ENCODE data around the gene FGGY.
"Not testable (repeated sequence)": the region's sequence is repeated elsewhere in the genome, so short reads cannot be mapped to it uniquely, and the experiment has no call there.

FGGY gene

DNA sequence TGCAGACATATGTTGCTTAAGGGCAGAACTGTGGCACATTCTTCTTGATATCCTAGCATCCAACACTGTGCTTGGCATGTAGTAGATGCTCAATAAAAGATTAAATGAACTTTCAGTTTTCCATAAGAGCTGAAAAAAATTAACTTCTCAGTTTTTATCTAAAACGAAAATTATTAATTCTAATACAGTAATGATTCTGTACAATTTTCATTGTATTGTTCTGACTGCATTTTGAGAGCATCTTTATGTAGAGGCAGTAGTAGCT, 46.6 kb downstream of the FGGY start:
- H3K4me3 ChIP-seq (ENCODE audit: low read depth, low read length) = no peak overlapping the region
- TF ChIP-seq POLR2A (IDR thresholded peaks at IDR 0.05; ENCODE audit: extremely low read depth, insufficient read length) (no peak), MYC (IDR thresholded peaks at IDR 0.05; ENCODE audit: low read depth, low read length) (no peak)
- TF ChIP-seq, protein P1, sequence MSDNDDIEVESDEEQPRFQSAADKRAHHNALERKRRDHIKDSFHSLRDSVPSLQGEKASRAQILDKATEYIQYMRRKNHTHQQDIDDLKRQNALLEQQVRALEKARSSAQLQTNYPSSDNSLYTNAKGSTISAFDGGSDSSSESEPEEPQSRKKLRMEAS (IDR thresholded peaks at IDR 0.05; ENCODE audit: low read depth, low read length) = no peak
- DNase-seq (ENCODE audit: low read depth) = no peak

DNA sequence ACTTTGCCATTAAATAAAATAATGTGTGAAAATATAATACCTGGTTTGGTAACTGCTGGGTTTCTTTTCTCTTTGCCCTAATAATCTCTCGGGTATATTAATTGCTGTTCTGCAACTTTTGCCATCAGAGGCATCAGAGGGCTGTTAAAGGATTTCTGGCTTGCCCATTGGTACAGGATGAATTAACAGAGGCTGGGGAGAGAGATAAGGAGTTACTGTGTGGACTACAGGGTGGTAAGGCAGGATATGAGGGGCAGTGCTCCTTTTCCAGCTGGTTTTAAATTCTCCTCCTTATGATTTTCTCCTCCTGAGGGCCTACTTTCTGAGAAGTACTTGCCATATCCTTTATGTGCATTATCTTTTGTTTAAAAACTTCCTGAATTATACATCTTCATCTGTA, 48.3 kb downstream of the FGGY start:
- DNase-seq (ENCODE audit: low read depth) = no peak
- TF ChIP-seq, protein P2, sequence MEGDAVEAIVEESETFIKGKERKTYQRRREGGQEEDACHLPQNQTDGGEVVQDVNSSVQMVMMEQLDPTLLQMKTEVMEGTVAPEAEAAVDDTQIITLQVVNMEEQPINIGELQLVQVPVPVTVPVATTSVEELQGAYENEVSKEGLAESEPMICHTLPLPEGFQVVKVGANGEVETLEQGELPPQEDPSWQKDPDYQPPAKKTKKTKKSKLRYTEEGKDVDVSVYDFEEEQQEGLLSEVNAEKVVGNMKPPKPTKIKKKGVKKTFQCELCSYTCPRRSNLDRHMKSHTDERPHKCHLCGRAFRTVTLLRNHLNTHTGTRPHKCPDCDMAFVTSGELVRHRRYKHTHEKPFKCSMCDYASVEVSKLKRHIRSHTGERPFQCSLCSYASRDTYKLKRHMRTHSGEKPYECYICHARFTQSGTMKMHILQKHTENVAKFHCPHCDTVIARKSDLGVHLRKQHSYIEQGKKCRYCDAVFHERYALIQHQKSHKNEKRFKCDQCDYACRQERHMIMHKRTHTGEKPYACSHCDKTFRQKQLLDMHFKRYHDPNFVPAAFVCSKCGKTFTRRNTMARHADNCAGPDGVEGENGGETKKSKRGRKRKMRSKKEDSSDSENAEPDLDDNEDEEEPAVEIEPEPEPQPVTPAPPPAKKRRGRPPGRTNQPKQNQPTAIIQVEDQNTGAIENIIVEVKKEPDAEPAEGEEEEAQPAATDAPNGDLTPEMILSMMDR (IDR thresholded peaks at IDR 0.05; ENCODE audit: low read depth, low read length) = no peak
- TF ChIP-seq, protein P1 (IDR thresholded peaks at IDR 0.05; ENCODE audit: low read depth, low read length) = no peak
- TF ChIP-seq POLR2A (IDR thresholded peaks at IDR 0.05; ENCODE audit: extremely low read depth, insufficient read length) = no peak
- no peak for TF ChIP-seq MYC (IDR thresholded peaks at IDR 0.05; ENCODE audit: low read depth, low read length)

DNA sequence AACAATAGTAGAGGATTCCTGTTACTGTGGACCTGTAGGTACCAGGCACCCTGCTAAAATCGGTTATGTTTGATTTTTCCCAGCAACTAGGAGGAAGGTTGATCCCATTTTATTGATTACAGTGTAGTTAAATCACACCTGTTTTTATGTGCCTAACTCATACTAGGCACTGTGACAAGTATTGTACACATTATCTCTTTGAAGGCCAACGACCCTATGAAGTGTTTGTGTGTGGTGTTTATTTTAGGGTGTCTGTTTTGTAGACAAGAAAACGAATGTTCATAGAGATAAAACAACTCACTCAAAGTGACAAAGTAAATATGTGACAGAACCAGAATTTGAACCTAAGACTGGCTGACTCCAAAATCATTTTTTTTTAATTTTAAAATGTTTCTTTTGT, 49.5 kb downstream of the FGGY start:
- H3K4me3 ChIP-seq (ENCODE audit: low read depth, low read length) = no peak overlapping the region
- TF ChIP-seq MYC (IDR thresholded peaks at IDR 0.05; ENCODE audit: low read depth, low read length) = no peak
- TF ChIP-seq, protein P1 (IDR thresholded peaks at IDR 0.05; ENCODE audit: low read depth, low read length) = no peak
- no peak for TF ChIP-seq POLR2A (IDR thresholded peaks at IDR 0.05; ENCODE audit: extremely low read depth, insufficient read length)
- TF ChIP-seq, protein P2 (IDR thresholded peaks at IDR 0.05; ENCODE audit: low read depth, low read length) = no peak
- no peak for DNase-seq (ENCODE audit: low read depth)

More for the DNA sequence above, 48.3 kb downstream of the FGGY start:
- no peak overlapping the region for H3K4me3 ChIP-seq (ENCODE audit: low read depth, low read length)

DNA sequence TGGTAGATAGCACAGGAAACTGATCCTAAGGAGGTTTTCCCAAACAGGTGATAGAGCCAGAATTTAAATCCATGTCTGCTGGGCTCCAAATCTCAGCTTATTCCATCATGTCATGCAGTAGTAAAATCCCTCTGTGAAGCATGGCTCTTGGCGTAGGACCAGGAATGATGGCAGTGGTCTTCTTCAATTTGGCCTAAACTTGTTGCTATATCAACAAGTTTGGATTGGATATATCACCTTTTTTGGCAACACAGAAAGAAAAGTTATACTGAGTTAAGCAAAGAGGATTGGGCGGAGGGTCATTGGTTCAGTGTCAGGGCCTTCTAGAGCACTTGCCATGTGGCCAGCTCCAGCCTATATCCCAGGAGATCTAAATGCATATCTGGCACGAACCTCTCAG, 52.2 kb downstream of the FGGY start:
- DNase-seq (ENCODE audit: low read depth) = no peak
- H3K4me3 ChIP-seq (ENCODE audit: low read depth, low read length) = no peak overlapping the region
- no peak for TF ChIP-seq MYC (IDR thresholded peaks at IDR 0.05; ENCODE audit: low read depth, low read length)
- TF ChIP-seq, protein P1 (IDR thresholded peaks at IDR 0.05; ENCODE audit: low read depth, low read length) = no peak
- no peak for TF ChIP-seq POLR2A (IDR thresholded peaks at IDR 0.05; ENCODE audit: extremely low read depth, insufficient read length)
- TF ChIP-seq, protein P2 (IDR thresholded peaks at IDR 0.05; ENCODE audit: low read depth, low read length) = no peak

DNA sequence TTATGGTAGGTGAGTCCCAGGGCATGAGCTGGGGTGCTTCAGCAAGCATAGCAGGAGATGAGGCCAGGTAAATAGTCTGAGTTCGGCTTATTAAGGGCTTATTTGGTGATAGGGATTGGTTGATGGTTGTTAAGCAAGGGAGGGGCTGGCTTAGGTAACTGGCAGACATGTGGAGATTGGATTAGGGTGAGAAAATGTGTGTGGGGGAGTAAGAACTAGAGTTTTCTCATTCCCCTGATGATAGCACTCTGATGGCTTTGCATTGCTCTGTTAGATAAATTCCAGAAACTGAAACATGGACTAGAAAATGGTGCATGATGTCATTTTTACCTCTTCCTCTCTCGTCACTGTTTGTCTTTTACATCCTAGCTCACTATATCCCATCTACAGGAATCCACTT, 53.6 kb downstream of the FGGY start:
- no peak for DNase-seq (ENCODE audit: low read depth)
- TF ChIP-seq, protein P1 (IDR thresholded peaks at IDR 0.05; ENCODE audit: low read depth, low read length) = no peak
- TF ChIP-seq, protein P2 (IDR thresholded peaks at IDR 0.05; ENCODE audit: low read depth, low read length) = no peak
- TF ChIP-seq MYC (IDR thresholded peaks at IDR 0.05; ENCODE audit: low read depth, low read length) = no peak
- no peak for TF ChIP-seq POLR2A (IDR thresholded peaks at IDR 0.05; ENCODE audit: extremely low read depth, insufficient read length)
- no peak overlapping the region for H3K4me3 ChIP-seq (ENCODE audit: low read depth, low read length)

DNA sequence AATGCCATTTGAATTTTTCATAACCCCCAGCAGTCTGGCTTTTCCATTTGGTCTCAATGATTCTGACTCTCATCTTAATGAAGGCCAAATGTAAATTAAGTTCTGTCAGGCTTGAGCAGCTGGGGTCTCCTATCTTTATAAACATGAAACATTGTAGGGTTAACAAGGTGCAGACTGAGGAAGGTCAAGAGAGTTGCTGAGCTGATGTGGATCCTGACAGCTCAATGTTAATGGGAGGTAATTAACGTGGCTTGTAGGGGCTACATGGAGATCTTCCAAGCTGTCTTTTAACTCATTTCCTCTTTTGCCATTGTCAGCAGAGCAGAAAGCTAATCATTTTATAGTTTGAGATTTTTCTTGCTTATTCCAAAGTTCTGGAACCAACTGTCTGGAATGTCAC, 55.2 kb downstream of the FGGY start:
- DNase-seq (ENCODE audit: low read depth) = no peak
- TF ChIP-seq, protein P1 (IDR thresholded peaks at IDR 0.05; ENCODE audit: low read depth, low read length) = no peak
- no peak for TF ChIP-seq MYC (IDR thresholded peaks at IDR 0.05; ENCODE audit: low read depth, low read length)
- TF ChIP-seq POLR2A (IDR thresholded peaks at IDR 0.05; ENCODE audit: extremely low read depth, insufficient read length) = no peak
- H3K4me3 ChIP-seq (ENCODE audit: low read depth, low read length) = no peak overlapping the region

DNA sequence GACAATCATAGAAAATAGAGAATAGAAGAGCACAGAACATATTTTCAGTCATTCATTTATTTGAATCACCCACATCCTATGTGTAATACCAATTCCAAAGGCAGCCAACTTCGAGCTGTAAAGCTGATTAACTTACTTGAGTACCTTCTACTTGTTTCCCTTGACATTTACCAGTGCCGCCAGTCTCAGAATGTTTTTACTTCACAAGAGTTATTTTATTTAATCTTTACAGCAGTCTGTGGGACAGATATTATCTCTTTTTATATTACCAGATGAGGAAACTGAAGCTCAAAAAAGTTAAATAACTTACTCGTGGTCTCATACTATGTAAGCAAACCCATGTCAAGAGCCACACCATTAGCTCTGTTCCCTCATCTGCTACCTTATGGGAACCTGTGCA, 56.6 kb downstream of the FGGY start:
- DNase-seq (ENCODE audit: low read depth) = no peak
- H3K4me3 ChIP-seq (ENCODE audit: low read depth, low read length) = no peak overlapping the region
- TF ChIP-seq, protein P2 (IDR thresholded peaks at IDR 0.05; ENCODE audit: low read depth, low read length) = no peak
- TF ChIP-seq, protein P1 (IDR thresholded peaks at IDR 0.05; ENCODE audit: low read depth, low read length) = no peak
- no peak for TF ChIP-seq POLR2A (IDR thresholded peaks at IDR 0.05; ENCODE audit: extremely low read depth, insufficient read length)

DNA sequence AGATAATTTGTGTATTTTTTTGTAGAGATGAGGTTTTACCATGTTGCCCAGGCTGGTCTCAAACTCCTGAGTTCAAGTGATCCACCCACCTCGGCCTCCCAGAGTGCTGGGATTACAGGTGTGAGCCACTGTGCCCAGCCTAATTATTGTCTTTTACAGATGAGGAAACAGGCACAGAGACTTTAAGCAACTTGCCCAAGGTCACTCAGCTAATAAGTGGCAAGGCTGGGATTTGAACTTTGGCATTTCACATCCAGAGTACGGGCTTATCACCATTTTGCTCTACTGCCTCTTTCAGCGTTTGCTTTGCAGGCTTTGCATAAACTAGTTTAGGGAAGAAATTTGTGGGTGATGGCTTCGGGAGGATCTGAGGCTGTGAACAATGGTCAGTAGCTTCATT, 57.3 kb downstream of the FGGY start:
- DNase-seq (ENCODE audit: low read depth); H3K4me3 ChIP-seq (ENCODE audit: low read depth, low read length): not testable (repeated sequence)
